HUDEP-2 (cell line): Measurements from ENCODE around the gene GPC6.

ENCODE experiments used
- DNase-seq, 76 experiments: peaks; one replicate each; lab custom pipeline; 2025; ENCODE audit not compliant: unreplicated experiment in 76 of 76; lab: John Stamatoyannopoulos, UW

GPC6 gene

GRCh38 chr13:94411747-94412146, 1185.1 kb downstream of the GPC6 start:
- DNase-seq = no peak

- DNase-seq = no peak
These were observed 1186.4 kb downstream of the GPC6 start for GRCh38 chr13:94412870-94413597.

- DNase-seq = no peak
These were observed 1187.0 kb downstream of the GPC6 start for GRCh38 chr13:94413598-94413944.

GRCh38 chr13:94414141-94414540, 1187.5 kb downstream of the GPC6 start:
- DNase-seq = no peak

- no peak for DNase-seq
These were observed 1188.1 kb downstream of the GPC6 start for GRCh38 chr13:94414708-94415107.

GRCh38 chr13:94415500-94416237, 1189.1 kb downstream of the GPC6 start:
- no peak for DNase-seq

GRCh38 chr13:94416454-94417080, 1190.0 kb downstream of the GPC6 start:
- peak in 11 of 76 experiments; percentile 1 to 29 (median 9) for DNase-seq

- no peak for DNase-seq
These were observed 1190.7 kb downstream of the GPC6 start for GRCh38 chr13:94417294-94417693.

GRCh38 chr13:94419304-94419924, 1192.8 kb downstream of the GPC6 start:
- DNase-seq = no peak

- DNase-seq = no peak
These were observed 1193.3 kb downstream of the GPC6 start for GRCh38 chr13:94419925-94420305.

- no peak for DNase-seq
These were observed 1200.8 kb downstream of the GPC6 start for GRCh38 chr13:94427313-94427953.

GRCh38 chr13:94431574-94431973, 1205.0 kb downstream of the GPC6 start:
- DNase-seq = no peak

GRCh38 chr13:94431987-94432386, 1205.4 kb downstream of the GPC6 start:
- DNase-seq = no peak

GRCh38 chr13:94433055-94433961, 1206.7 kb downstream of the GPC6 start:
- peak in 1 of 76 experiments; percentile 3 for DNase-seq

GRCh38 chr13:94435604-94436226, 1209.1 kb downstream of the GPC6 start:
- peak in 30 of 76 experiments; percentile 4 to 61 (median 32) for DNase-seq

- DNase-seq = no peak
These were observed 1218.2 kb downstream of the GPC6 start for GRCh38 chr13:94444826-94445225.

- no peak for DNase-seq
These were observed 1227.7 kb downstream of the GPC6 start for GRCh38 chr13:94454334-94454733.

GRCh38 chr13:94454906-94455305, 1228.3 kb downstream of the GPC6 start:
- no peak for DNase-seq

GRCh38 chr13:94455414-94455813, 1228.8 kb downstream of the GPC6 start:
- no peak for DNase-seq
